Measurements from ENCODE around the gene HDAC10.

DNA sequence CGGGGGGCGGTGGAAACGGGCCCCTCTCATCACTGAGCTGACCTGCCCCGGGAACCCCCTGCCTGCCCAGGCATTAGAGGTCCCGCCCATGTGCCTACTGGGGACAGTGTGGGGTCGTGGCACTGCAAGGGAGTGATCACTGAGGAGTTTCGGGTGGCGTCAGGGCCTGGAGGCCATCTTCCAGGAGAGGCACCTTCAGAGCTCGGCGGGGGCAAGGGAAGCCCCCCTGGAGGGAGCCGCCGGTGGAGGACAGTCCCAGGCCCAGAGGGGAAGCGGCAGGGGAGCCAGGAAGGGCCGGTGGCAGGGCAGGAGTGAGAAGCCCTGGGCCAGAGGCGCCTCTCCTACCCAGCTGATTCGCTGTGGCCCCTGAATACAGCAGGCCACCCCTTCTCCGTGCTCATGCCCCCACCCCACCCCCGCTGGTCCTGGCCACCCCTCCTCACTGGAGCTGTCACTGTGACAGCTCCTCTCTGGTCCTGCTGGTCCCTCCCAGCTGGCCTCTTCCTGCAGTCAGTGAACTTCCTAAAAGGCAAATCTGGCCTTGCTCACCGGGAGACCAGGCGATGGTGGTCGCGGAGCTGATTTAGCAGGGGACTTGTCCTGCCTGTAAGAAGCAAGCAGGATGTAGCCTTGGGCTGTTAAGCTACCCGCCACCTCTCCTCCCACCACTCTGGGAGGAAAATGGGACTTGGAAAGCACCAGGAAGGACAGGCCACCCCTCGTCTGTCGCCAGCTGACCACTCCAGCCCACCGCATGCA, 21.2 kb upstream of the HDAC10 start:
- TF ChIP-seq POLR2AphosphoS5 (IDR thresholded peaks at IDR 0.05) = no peak
- TF ChIP-seq, protein P1, sequence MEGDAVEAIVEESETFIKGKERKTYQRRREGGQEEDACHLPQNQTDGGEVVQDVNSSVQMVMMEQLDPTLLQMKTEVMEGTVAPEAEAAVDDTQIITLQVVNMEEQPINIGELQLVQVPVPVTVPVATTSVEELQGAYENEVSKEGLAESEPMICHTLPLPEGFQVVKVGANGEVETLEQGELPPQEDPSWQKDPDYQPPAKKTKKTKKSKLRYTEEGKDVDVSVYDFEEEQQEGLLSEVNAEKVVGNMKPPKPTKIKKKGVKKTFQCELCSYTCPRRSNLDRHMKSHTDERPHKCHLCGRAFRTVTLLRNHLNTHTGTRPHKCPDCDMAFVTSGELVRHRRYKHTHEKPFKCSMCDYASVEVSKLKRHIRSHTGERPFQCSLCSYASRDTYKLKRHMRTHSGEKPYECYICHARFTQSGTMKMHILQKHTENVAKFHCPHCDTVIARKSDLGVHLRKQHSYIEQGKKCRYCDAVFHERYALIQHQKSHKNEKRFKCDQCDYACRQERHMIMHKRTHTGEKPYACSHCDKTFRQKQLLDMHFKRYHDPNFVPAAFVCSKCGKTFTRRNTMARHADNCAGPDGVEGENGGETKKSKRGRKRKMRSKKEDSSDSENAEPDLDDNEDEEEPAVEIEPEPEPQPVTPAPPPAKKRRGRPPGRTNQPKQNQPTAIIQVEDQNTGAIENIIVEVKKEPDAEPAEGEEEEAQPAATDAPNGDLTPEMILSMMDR (IDR thresholded peaks at IDR 0.05) = no peak
